HEK293 (cell line): ENCODE measurements around the gene TXNRD2.

Source experiments
- CTCF ChIA-PET: fragments of 350-600 bp; formaldehyde crosslinking; extraction: SDS; loops from one replicate; lab custom pipeline; 2021; ENCODE audit warnings: antibody characterized with exemption; lab: Yijun Ruan, JAX
- POLR2A ChIA-PET: fragments of 300-600 bp; formaldehyde crosslinking; extraction: SDS; loops from one replicate; lab custom pipeline; 2020; ENCODE audit warnings: antibody characterized with exemption, inconsistent platforms; lab: Yijun Ruan, JAX
- H3K27ac ChIP-seq: fragments of 200-500 bp; sonication (Bioruptor generic); 2 replicates; pipeline ENCODE4 v1.5.1; 2014; ENCODE audit warnings: low read depth, low read length, control low read depth, inconsistent platforms; ENCODE audit errors: extremely low read depth
- H3K36me3 ChIP-seq, 2 experiments: fragments of 200-500 bp in 1 of 2; sonication (Bioruptor generic) in 1 of 2; 1 replicate in 1 of 2; 2 replicates in 1 of 2; pipeline ENCODE4 v1.5.1; 2014 to 2017; ENCODE audit warnings: inconsistent platforms in 2 of 2, low read length in 2 of 2; ENCODE audit not compliant: control insufficient read depth in 2 of 2, insufficient read depth in 1 of 2
- H3K4me1 ChIP-seq: fragments of 200-500 bp; sonication (Bioruptor generic); 2 replicates; pipeline ENCODE4 v1.5.1; 2014; ENCODE audit warnings: mild to moderate bottlenecking, low read length, inconsistent platforms; ENCODE audit not compliant: control insufficient read depth, insufficient read depth
- H3K4me3 ChIP-seq: 2 replicates; pipeline ENCODE4 v1.5.1; 2011; ENCODE audit warnings: low read depth, mild to moderate bottlenecking, control low read depth, low read length, moderate library complexity
- H3K9me3 ChIP-seq: fragments of 200-500 bp; sonication (Bioruptor generic); 2 replicates; pipeline ENCODE4 v1.5.1; 2014; ENCODE audit warnings: low read depth, low read length, inconsistent platforms; ENCODE audit not compliant: control insufficient read depth, insufficient read depth
- GLI4 ChIP-seq: fragments of 450-650 bp; formaldehyde crosslinking; IDR thresholded peaks from 2 replicates; pipeline ENCODE4 v1.5.1; 2016; ENCODE audit warnings: missing biosample characterization, missing genetic modification characterization
- KLF17 ChIP-seq: fragments of 450-650 bp; formaldehyde crosslinking; IDR thresholded peaks from 2 replicates; pipeline ENCODE4 v1.5.1; 2016; ENCODE audit warnings: missing biosample characterization, missing genetic modification characterization
- OSR2 ChIP-seq: fragments of 450-650 bp; formaldehyde crosslinking; IDR thresholded peaks from 2 replicates; pipeline ENCODE4 v1.5.1; 2016; ENCODE audit warnings: missing biosample characterization, missing genetic modification characterization
- PRDM6 ChIP-seq: fragments of 450-650 bp; formaldehyde crosslinking; IDR thresholded peaks from 2 replicates; pipeline ENCODE4 v1.5.1; 2017; ENCODE audit warnings: missing biosample characterization, missing genetic modification characterization
- YY1 ChIP-seq: fragments of 450-650 bp; formaldehyde crosslinking; IDR thresholded peaks from 2 replicates; pipeline ENCODE4 v1.5.1; 2018; ENCODE audit warnings: missing biosample characterization, missing genetic modification characterization
- ZBTB10 ChIP-seq: fragments of 450-650 bp; formaldehyde crosslinking; IDR thresholded peaks from 2 replicates; pipeline ENCODE4 v1.5.1; 2016; ENCODE audit warnings: missing biosample characterization, missing genetic modification characterization
- ZNF112 ChIP-seq: fragments of 450-650 bp; formaldehyde crosslinking; IDR thresholded peaks from 2 replicates; pipeline ENCODE4 v1.5.0; 2017; ENCODE audit warnings: missing biosample characterization, missing genetic modification characterization
- ZNF266 ChIP-seq: fragments of 450-650 bp; formaldehyde crosslinking; IDR thresholded peaks from 2 replicates; pipeline ENCODE4 v1.5.1; 2016; ENCODE audit warnings: missing biosample characterization, missing genetic modification characterization, low read depth
- ZNF341 ChIP-seq: fragments of 450-650 bp; formaldehyde crosslinking; IDR thresholded peaks from 2 replicates; pipeline ENCODE4; 2016; ENCODE audit warnings: low read depth, missing biosample characterization, missing genetic modification characterization
- ZNF423 ChIP-seq: fragments of 450-650 bp; formaldehyde crosslinking; IDR thresholded peaks from 2 replicates; pipeline ENCODE4 v1.5.1; 2016; ENCODE audit warnings: missing biosample characterization, missing genetic modification characterization
- ZNF426 ChIP-seq: fragments of 450-650 bp; formaldehyde crosslinking; IDR thresholded peaks from 2 replicates; pipeline ENCODE4 v1.5.1; 2017; ENCODE audit warnings: missing biosample characterization, missing genetic modification characterization, mild to moderate bottlenecking, inconsistent platforms, moderate library complexity
- ZNF585B ChIP-seq: fragments of 450-650 bp; formaldehyde crosslinking; IDR thresholded peaks from 2 replicates; pipeline ENCODE4 v1.5.1; 2016; ENCODE audit warnings: missing biosample characterization, missing genetic modification characterization
- ZNF660 ChIP-seq: fragments of 450-650 bp; IDR thresholded peaks from 2 replicates; pipeline ENCODE4 v1.5.1; 2018; ENCODE audit warnings: missing biosample characterization, mild to moderate bottlenecking, missing genetic modification characterization
- ZNF747 ChIP-seq: fragments of 450-650 bp; formaldehyde crosslinking; IDR thresholded peaks from 2 replicates; pipeline ENCODE4 v1.5.1; 2016; ENCODE audit warnings: missing biosample characterization, missing genetic modification characterization
- ZNF830 ChIP-seq: fragments of 450-650 bp; IDR thresholded peaks from 2 replicates; pipeline ENCODE4 v1.5.0; 2018; ENCODE audit warnings: missing biosample characterization, missing genetic modification characterization, low read depth, mild to moderate bottlenecking, moderate library complexity
- ZSCAN30 ChIP-seq: fragments of 450-650 bp; IDR thresholded peaks from 2 replicates; pipeline ENCODE4 v1.5.1; 2018; ENCODE audit warnings: missing biosample characterization, mild to moderate bottlenecking, missing genetic modification characterization, moderate library complexity
- TF ChIP-seq, protein P1 (sequence below): fragments of 450-650 bp; formaldehyde crosslinking; IDR thresholded peaks from 2 replicates; pipeline ENCODE4 v1.5.1; 2016; ENCODE audit warnings: missing biosample characterization, missing genetic modification characterization
- TF ChIP-seq, protein P2 (sequence below): fragments of 450-650 bp; formaldehyde crosslinking; IDR thresholded peaks from 2 replicates; pipeline ENCODE4 v1.5.1; 2016; ENCODE audit warnings: missing biosample characterization, missing genetic modification characterization, low read depth
- TF ChIP-seq, protein P3 (sequence below): fragments of 450-650 bp; formaldehyde crosslinking; IDR thresholded peaks from 2 replicates; pipeline ENCODE4 v1.5.1; 2016; ENCODE audit warnings: missing biosample characterization, missing genetic modification characterization

Gene TXNRD2

DNA sequence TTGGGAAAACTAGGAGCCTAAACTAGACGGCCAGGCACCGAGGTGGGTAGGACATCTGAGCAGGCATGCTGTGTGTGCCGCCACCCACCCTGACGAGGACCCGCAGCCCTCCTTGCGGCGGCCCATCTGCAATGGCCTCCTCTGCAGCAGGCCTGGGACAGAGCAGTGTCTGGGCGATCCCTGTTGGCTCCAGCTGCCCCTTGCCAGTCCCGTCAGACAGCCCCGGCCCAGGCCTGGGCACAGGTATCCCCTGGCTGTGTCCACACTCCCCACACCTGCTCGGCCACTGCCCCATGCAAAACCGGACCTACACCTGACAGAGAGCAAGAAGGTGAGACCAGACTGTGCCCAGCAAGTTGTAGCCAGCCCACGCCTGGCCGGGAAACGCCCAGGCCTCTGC is 48.3 kb downstream of the TXNRD2 start:
- POLR2A ChIA-PET = no interaction called here
- H3K9me3 ChIP-seq = no peaks in the 10 kb centered on the region
- H3K27ac ChIP-seq = no peak overlapping the region
- peaks cover 0 to 28% of the 10 kb centered on the region in 2 experiments; a peak in 1 of 3 replicates for H3K36me3 ChIP-seq
- no peak for TF ChIP-seq ZNF747
- CTCF ChIA-PET = interaction anchor here (0.7 to 1.8 kb wide), 2 partner anchors 163 to 186 kb away, joined by 3 to 8 read pairs; no protein-coding TSS in a partner anchor
- peaks cover 7% of the 10 kb centered on the region for H3K4me1 ChIP-seq
- no peak overlapping the region for H3K4me3 ChIP-seq

GRCh38 chr22:19892925-19893324 is 48.7 kb downstream of the TXNRD2 start:
- no peaks in the 10 kb centered on the region for H3K9me3 ChIP-seq
- ChIA-PET POLR2A (interaction anchor here (0.6 to 2.4 kb wide), 2 partner anchors 38 to 1944 kb away, joined by 4 to 10 read pairs; partner anchors contain the start of genes GNB1L and RTL10), CTCF (interaction anchor here (0.7 to 1.8 kb wide), 4 partner anchors 11 to 186 kb away, joined by 3 to 8 read pairs (median 4); partner anchors contain the start of gene GP1BB)
- peaks cover 7% of the 10 kb centered on the region for H3K4me1 ChIP-seq
- H3K4me3 ChIP-seq = no peak overlapping the region
- peaks cover 0 to 26% of the 10 kb centered on the region in 2 experiments; a peak in 1 of 3 replicates for H3K36me3 ChIP-seq
- no peak overlapping the region for H3K27ac ChIP-seq
- no peak for TF ChIP-seq ZNF341
- TF ChIP-seq OSR2 (tag by site-specific recombination) = no peak
- TF ChIP-seq, protein P1, sequence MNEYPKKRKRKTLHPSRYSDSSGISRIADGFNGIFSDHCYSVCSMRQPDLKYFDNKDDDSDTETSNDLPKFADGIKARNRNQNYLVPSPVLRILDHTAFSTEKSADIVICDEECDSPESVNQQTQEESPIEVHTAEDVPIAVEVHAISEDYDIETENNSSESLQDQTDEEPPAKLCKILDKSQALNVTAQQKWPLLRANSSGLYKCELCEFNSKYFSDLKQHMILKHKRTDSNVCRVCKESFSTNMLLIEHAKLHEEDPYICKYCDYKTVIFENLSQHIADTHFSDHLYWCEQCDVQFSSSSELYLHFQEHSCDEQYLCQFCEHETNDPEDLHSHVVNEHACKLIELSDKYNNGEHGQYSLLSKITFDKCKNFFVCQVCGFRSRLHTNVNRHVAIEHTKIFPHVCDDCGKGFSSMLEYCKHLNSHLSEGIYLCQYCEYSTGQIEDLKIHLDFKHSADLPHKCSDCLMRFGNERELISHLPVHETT = no peak
- TF ChIP-seq ZNF585B (tag by site-specific recombination) = no peak
- no peak for TF ChIP-seq KLF17 (tag by site-specific recombination)
- TF ChIP-seq, protein P2, sequence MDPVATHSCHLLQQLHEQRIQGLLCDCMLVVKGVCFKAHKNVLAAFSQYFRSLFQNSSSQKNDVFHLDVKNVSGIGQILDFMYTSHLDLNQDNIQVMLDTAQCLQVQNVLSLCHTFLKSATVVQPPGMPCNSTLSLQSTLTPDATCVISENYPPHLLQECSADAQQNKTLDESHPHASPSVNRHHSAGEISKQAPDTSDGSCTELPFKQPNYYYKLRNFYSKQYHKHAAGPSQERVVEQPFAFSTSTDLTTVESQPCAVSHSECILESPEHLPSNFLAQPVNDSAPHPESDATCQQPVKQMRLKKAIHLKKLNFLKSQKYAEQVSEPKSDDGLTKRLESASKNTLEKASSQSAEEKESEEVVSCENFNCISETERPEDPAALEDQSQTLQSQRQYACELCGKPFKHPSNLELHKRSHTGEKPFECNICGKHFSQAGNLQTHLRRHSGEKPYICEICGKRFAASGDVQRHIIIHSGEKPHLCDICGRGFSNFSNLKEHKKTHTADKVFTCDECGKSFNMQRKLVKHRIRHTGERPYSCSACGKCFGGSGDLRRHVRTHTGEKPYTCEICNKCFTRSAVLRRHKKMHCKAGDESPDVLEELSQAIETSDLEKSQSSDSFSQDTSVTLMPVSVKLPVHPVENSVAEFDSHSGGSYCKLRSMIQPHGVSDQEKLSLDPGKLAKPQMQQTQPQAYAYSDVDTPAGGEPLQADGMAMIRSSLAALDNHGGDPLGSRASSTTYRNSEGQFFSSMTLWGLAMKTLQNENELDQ (tag by site-specific recombination) = no peak
- no peak for TF ChIP-seq GLI4 (tag by site-specific recombination)
- TF ChIP-seq ZNF660 (tag by site-specific recombination) = no peak
- no peak for TF ChIP-seq ZBTB10
- TF ChIP-seq ZNF426 (tag by site-specific recombination) = no peak
- no peak for TF ChIP-seq ZNF830 (tag by site-specific recombination)
- TF ChIP-seq, protein P3, sequence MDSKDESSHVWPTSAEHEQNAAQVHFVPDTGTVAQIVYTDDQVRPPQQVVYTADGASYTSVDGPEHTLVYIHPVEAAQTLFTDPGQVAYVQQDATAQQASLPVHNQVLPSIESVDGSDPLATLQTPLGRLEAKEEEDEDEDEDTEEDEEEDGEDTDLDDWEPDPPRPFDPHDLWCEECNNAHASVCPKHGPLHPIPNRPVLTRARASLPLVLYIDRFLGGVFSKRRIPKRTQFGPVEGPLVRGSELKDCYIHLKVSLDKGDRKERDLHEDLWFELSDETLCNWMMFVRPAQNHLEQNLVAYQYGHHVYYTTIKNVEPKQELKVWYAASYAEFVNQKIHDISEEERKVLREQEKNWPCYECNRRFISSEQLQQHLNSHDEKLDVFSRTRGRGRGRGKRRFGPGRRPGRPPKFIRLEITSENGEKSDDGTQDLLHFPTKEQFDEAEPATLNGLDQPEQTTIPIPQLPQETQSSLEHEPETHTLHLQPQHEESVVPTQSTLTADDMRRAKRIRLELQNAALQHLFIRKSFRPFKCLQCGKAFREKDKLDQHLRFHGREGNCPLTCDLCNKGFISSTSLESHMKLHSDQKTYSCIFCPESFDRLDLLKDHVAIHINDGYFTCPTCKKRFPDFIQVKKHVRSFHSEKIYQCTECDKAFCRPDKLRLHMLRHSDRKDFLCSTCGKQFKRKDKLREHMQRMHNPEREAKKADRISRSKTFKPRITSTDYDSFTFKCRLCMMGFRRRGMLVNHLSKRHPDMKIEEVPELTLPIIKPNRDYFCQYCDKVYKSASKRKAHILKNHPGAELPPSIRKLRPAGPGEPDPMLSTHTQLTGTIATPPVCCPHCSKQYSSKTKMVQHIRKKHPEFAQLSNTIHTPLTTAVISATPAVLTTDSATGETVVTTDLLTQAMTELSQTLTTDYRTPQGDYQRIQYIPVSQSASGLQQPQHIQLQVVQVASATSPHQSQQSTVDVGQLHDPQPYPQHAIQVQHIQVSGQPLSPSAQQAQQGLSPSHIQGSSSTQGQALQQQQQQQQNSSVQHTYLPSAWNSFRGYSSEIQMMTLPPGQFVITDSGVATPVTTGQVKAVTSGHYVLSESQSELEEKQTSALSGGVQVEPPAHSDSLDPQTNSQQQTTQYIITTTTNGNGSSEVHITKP (tag by site-specific recombination) = no peak
- TF ChIP-seq ZSCAN30 = no peak
- TF ChIP-seq PRDM6 (tag by site-specific recombination) = no peak
- TF ChIP-seq ZNF266 = no peak
- no peak for TF ChIP-seq ZNF423 (tag by site-specific recombination)
- TF ChIP-seq YY1 = no peak
- no peak for TF ChIP-seq ZNF112 (tag by site-specific recombination)
